Upper lobe of right lung (tissue), 1 donor: Measurements from ENCODE around the gene RFTN1. TPM values are rescaled to one million over a fixed set of nuclear protein-coding genes. Genes with fewer than 3 reads are reported as not detected.

Source experiments
- ATAC-seq: fragments of 200-7000 bp; cut with Tn5 transposase; one replicate; pipeline ENCODE4 v1.9.1; 2020; ENCODE audit warnings: mild to moderate bottlenecking, moderate library complexity
- DNase-seq: peaks from one replicate; pipeline ENCODE4 v3.0.0-alpha.2; 2020
- H3K27ac ChIP-seq: fragments of 200-600 bp; one replicate; pipeline ENCODE4 v1.8.0; 2022
- H3K27me3 ChIP-seq: fragments of 200-600 bp; one replicate; pipeline ENCODE4 v1.8.0; 2022; ENCODE audit warnings: mild to moderate bottlenecking
- H3K36me3 ChIP-seq: fragments of 200-600 bp; one replicate; pipeline ENCODE4 v1.8.0; 2022
- H3K4me1 ChIP-seq: fragments of 200-600 bp; one replicate; pipeline ENCODE4 v1.8.0; 2022
- H3K4me3 ChIP-seq: fragments of 200-600 bp; one replicate; pipeline ENCODE4 v1.8.0; 2022; ENCODE audit warnings: mild to moderate bottlenecking
- H3K9me3 ChIP-seq: fragments of 200-600 bp; one replicate; pipeline ENCODE4 v1.8.0; 2022
- intact Hi-C: fragments of 100-400 bp; cut with DNase I; formaldehyde crosslinking; loops from one replicate; pipeline ENCODE4 v1.11.0; 2022
- total RNA-seq: library from RNA; stranded (reverse); fragmentation: NEBNext Ultra II Directional; extraction: Animal tissue kit (Norgen Biotek cat#: 25700); gene quantifications from one replicate; pipeline ENCODE4 v1.2.1, GENCODE V29; 2021
- TF ChIP-seq, protein P1 (sequence below): fragments of 200-600 bp; IDR thresholded peaks from one replicate; pipeline ENCODE4 v1.8.0; 2022; ENCODE audit warnings: antibody characterized with exemption
- donor health status: DM: no; HTN: yes; CAD: no; lungs with severe emphysema.

The RFTN1 gene
- total RNA-seq, 1 donor from 2014 or later, result 69.4 TPM

DNA sequence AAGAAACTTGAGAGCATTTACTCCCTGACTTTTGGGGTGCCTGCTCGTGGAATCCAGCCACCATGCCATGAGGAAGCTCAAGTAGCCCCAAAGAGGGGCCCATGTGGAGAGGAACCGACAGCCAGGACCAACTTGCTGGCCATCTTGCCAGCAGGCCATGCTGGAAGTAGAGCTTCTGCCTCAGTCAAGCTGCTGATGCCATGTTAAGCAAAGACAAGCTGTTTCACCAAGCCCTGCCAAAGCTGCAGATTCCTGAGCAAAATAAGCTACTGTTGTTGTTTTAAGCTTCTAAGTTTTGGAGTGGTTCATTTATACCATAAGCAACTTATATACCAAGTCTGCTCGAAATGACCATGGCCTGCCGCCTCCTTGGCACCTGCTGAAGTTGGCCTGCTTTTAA is 14.1 kb downstream of the RFTN1 start:
- Histone ChIP-seq H3K4me1 (peaks cover 27% of the 10 kb centered on the region), H3K36me3 (peaks cover 6% of the 10 kb centered on the region), H3K4me3 (no peak overlapping the region), H3K27me3 (no peaks in the 10 kb centered on the region), H3K9me3 (no peaks in the 10 kb centered on the region), H3K27ac (no peak overlapping the region)
- DNase-seq (no peak), ATAC-seq (no peak)
- intact Hi-C loops, result no loop called here
- TF ChIP-seq, protein P1, sequence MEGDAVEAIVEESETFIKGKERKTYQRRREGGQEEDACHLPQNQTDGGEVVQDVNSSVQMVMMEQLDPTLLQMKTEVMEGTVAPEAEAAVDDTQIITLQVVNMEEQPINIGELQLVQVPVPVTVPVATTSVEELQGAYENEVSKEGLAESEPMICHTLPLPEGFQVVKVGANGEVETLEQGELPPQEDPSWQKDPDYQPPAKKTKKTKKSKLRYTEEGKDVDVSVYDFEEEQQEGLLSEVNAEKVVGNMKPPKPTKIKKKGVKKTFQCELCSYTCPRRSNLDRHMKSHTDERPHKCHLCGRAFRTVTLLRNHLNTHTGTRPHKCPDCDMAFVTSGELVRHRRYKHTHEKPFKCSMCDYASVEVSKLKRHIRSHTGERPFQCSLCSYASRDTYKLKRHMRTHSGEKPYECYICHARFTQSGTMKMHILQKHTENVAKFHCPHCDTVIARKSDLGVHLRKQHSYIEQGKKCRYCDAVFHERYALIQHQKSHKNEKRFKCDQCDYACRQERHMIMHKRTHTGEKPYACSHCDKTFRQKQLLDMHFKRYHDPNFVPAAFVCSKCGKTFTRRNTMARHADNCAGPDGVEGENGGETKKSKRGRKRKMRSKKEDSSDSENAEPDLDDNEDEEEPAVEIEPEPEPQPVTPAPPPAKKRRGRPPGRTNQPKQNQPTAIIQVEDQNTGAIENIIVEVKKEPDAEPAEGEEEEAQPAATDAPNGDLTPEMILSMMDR, result no peak

DNA sequence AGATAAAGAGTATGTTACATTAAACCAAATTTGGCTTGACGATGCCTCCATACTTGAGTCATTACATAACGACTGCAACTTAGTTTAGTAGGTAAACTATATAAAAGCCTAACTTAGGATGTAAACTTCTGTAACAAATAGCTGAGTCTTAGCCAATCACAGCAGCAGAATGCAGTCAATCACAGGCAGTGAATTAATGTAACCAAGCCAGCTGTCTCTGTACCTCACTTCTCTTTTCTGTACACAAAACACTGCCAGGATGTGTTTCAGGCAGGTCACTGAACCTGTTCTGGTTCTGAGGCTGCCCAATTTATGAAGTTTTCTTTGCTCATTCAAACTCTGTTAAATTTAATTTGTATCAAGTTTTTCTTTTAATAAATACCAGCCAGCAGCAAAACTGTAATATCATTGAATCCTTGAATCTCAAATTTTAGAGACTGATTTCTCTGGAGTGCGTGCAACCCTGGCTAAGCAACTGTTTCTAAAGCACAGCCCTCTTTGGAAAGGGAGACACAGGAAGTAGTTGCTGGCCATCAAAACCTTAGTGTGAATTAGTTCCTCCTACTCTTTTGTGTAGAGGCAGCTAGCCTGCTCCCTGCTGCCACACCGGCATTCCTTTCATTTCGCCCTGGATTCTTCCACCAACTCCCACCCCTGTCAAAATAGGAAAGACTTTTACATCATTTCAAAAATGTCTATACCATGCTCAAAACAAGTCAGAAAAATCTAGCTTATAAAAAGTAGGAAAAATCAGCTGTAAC is 15.2 kb downstream of the RFTN1 start:
- Histone ChIP-seq H3K4me3 (no peak overlapping the region), H3K9me3 (no peaks in the 10 kb centered on the region), H3K4me1 (peaks cover 27% of the 10 kb centered on the region), H3K36me3 (peaks cover 6% of the 10 kb centered on the region), H3K27ac (no peak overlapping the region), H3K27me3 (no peaks in the 10 kb centered on the region)
- ATAC-seq (peak; percentile 38), DNase-seq (no peak)
- intact Hi-C loops, result no loop called here
- TF ChIP-seq, protein P1, result no peak

DNA sequence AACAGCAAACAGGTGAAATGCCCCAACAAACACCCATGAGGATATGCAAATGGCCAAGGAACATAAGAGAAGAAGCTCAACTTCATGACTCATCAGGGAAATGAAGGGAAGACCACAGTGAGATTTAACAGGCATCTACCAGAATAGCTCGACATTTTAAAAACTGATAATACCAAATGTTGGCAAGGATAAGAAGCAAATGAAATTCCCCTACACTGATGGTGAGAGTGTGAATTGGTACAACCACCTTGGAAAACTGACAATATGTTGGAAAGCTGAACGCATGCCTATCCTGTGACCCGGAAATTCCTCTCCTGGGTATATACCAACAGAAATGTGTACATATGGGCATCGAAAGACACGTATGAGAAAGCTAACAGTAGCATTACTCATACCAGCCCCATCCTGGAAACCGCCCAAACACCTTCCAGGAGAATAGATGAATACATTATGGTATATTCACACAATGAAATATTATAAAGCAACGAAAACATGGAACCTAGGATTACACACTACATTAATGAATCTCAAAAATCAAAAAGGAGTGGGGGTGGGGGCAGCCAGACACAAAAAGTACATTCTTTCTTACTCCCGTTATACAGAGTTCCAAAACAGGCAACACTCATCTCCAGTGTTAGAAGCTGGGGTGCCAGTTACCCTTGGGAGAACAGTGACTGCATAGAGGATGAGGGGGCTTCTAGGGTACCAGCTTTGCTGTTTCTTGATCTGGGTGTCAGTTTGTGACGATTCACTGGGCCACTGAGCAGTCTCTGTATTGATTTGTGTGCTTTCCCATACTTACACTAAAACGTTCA is 16.9 kb downstream of the RFTN1 start:
- Histone ChIP-seq H3K4me1 (peaks cover 25% of the 10 kb centered on the region), H3K9me3 (no peaks in the 10 kb centered on the region), H3K36me3 (peaks cover 22% of the 10 kb centered on the region), H3K27me3 (no peaks in the 10 kb centered on the region), H3K27ac (no peak overlapping the region), H3K4me3 (no peak overlapping the region)
- ATAC-seq (no peak), DNase-seq (no peak)
- TF ChIP-seq, protein P1, result no peak
- intact Hi-C loops, result no loop called here

DNA sequence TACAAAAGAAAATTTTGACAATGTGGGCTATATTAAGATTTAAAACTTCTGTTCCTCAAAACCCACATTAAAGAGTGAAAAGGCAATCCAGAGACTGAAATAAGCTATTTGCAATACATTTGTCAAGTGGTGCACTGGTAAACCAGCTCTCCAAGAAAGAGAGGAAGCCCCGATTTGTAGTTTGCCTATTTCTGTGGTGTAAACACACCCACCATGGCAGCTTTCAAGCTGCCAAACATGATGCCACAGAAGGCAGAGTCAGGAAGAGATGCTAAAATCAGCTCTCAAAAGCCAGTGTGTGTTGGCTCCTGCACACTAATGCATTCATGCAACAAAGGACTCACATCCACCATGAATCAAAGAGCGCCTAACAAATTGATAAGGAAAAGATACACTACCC is 17.5 kb downstream of the RFTN1 start:
- Histone ChIP-seq H3K9me3 (no peaks in the 10 kb centered on the region), H3K27me3 (no peaks in the 10 kb centered on the region), H3K27ac (no peak overlapping the region), H3K4me1 (peaks cover 25% of the 10 kb centered on the region), H3K36me3 (peaks cover 27% of the 10 kb centered on the region), H3K4me3 (no peak overlapping the region)
- intact Hi-C loops, result no loop called here
- TF ChIP-seq, protein P1, result no peak
- ATAC-seq (no peak), DNase-seq (no peak)

DNA sequence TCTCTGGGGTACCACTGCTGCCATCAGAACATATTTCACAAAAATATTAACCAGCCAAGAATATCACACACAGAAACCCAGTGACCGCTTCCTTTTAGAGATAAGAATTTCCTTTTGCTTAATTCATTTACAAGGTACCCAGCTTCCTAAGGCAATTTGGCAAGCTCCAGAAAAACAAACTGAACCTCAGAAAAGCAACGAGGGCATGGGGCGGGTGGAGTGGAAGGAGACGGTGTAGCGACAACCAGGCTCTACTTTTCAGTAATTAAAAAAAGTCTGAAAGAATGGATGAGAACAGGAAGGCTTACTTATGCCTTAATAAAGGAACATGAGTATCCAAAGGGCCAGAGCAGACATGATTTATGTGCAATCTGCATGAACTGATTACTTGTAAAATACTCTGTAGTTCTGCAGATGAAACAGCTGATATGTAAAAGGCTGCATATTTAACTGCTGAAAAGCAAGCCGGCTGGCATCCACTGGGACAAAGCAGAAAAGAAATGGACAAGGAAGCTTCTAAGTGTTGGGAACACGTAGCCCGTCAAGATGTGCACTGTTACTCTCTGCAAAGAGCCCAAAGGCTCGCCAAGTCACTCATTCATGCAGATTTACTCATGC is 18.6 kb downstream of the RFTN1 start:
- Histone ChIP-seq H3K4me3 (no peak overlapping the region), H3K4me1 (peaks cover 31% of the 10 kb centered on the region), H3K27ac (no peak overlapping the region), H3K27me3 (no peaks in the 10 kb centered on the region), H3K36me3 (peaks cover 26% of the 10 kb centered on the region), H3K9me3 (no peaks in the 10 kb centered on the region)
- no peak for ATAC-seq
- DNase-seq, result no peak
- intact Hi-C loops, result no loop called here
- TF ChIP-seq, protein P1, result no peak
